ENCODE results near the gene OR2B6. TPM values are rescaled to one million over a fixed set of nuclear protein-coding genes. Genes with fewer than 3 reads are reported as not detected.

OR2B6 gene
- total and polyA plus RNA-seq, 2 of the 8 experiments (the other 6 are each of a cell fraction or from before 2014, with no cell fraction given): 0.26 TPM; not detected in 1

DNA sequence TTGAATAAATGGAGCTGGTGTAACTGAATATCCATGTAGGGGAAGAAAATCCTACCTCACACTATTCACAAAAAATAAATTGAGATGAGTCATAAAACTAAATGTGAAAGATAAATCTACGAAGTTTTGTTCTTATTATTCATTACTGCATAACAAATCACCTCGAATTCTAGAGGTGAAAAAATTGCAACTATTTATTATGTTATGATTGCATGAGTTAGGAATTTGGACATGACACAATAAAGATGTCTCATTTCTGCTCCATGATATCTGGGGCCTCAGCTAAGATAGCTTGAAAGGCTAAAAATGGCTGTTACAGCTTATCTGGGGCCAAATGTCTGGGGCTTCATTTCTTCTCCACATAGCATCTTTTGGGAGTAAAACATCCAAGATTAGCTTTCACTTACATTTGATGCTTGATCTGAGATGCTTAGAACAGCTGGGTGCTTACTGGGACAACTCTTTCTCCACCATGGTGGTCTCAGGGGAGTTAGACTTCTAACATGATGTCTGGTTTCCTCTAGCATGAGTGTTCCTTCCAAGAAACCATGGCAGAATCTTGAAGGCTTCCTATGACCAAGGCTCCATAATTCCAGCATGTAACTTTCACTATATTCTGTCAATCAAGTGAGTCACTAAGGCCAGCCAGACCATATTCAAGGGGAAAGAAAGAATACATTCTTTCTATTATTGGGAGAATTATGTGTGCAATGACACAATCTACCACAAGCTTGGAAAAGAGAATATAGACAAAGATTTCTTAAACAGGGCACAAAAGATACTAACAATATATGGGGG lies 30.1 kb downstream of the OR2B6 start:
- CTCF ChIA-PET (ENCODE audit: partially characterized antibody): no interaction called here
- FAIRE-seq (no peak), DNase-seq (ENCODE audit: low read depth in 1 of 2, low spot score in 2 of 2) (no peak)
- Histone ChIP-seq H2BK5ac (ENCODE audit: low read depth, low read length) (no peak overlapping the region), H3K79me1 (ENCODE audit: low read depth, low read length) (no peaks in the 10 kb centered on the region), H3K56ac (replicated peaks; ENCODE audit: insufficient read length, low read depth, low read length) (no peak overlapping the region), H3K23me2 (ENCODE audit: low read depth, low read length) (no peaks in the 10 kb centered on the region), H3K27me3 (replicated peaks in 1 of 4; ENCODE audit: control insufficient read depth in 3 of 4, extremely low read depth in 1 of 4, insufficient read depth in 3 of 4, low read length in 3 of 4) (no peaks in the 10 kb centered on the region), H2AK5ac (ENCODE audit: low read depth, low read length) (no peak overlapping the region), H3K14ac (ENCODE audit: insufficient read length) (no peak overlapping the region), H3K4me3 (ENCODE audit: extremely low read depth in 1 of 4, insufficient read depth in 2 of 4, low read depth in 3 of 4, low read length in 4 of 4) (no peak overlapping the region), H3K23ac (ENCODE audit: insufficient read length) (no peak overlapping the region), H3K27ac (ENCODE audit: low read depth, low read length) (no peak overlapping the region), H3K4ac (replicated peaks; ENCODE audit: insufficient read length, low read depth, low read length) (no peak overlapping the region), H2BK20ac (ENCODE audit: low read length) (no peak overlapping the region), H4K20me1 (replicated peaks in 1 of 2; ENCODE audit: control insufficient read depth in 1 of 2, insufficient read depth in 2 of 2, low read length in 2 of 2) (no peaks in the 10 kb centered on the region), H2BK120ac (replicated peaks; ENCODE audit: low read depth, low read length) (no peak overlapping the region), H4K8ac (ENCODE audit: extremely low read depth, insufficient read depth, low read length) (no peak overlapping the region), H3K79me2 (ENCODE audit: control insufficient read depth in 1 of 2, insufficient read depth in 2 of 2, low read length in 2 of 2) (no peaks in the 10 kb centered on the region), H3K18ac (ENCODE audit: extremely low read depth, low read length) (no peak overlapping the region), H3K9ac (replicated peaks in 1 of 4; ENCODE audit: extremely low read depth in 1 of 4, low read depth in 3 of 4, low read length in 3 of 4) (no peak overlapping the region), H2AFZ (ENCODE audit: low read length) (no peak overlapping the region), H3K4me2 (ENCODE audit: insufficient read depth in 1 of 2, low read depth in 2 of 2, low read length in 2 of 2) (no peak overlapping the region), H3K9me3 (ENCODE audit: insufficient read depth in 2 of 2, low read depth in 1 of 2, low read length in 1 of 2) (no peaks in the 10 kb centered on the region), H4K91ac (replicated peaks; ENCODE audit: insufficient read length, low read length) (no peak overlapping the region), H4K5ac (ENCODE audit: insufficient read length, low read depth, low read length) (no peak overlapping the region), H2BK12ac (ENCODE audit: low read depth, low read length) (no peak overlapping the region), H2BK15ac (ENCODE audit: low read length) (no peak overlapping the region), H3K36me3 (ENCODE audit: control insufficient read depth in 2 of 4, insufficient read depth in 4 of 4, low read length in 3 of 4) (no peaks in the 10 kb centered on the region), H3K4me1 (replicated peaks in 1 of 4; ENCODE audit: control insufficient read depth in 3 of 4, insufficient read depth in 4 of 4, low read length in 3 of 4) (no peaks in the 10 kb centered on the region)
- WGBS, 2 experiments (ENCODE audit: extremely low coverage in 1 of 2, insufficient coverage in 1 of 2, insufficient read length in 1 of 2, insufficient replicate concordance in 2 of 2, low coverage in 1 of 2, low lambda C conversion rate in 2 of 2, missing lambda C conversion rate in 1 of 2): 86% methylated on average over 2 of the region's 2 CpGs; no CpG with 5 or more reads in 1 of the 2 experiments
- TF ChIP-seq RAD21 (IDR thresholded peaks at IDR 0.05 in 1 of 2, conservative IDR thresholded peaks at IDR 0.05 in 1 of 2; ENCODE audit: low read depth in 2 of 2, low read length in 2 of 2) (no peak), KDM4A (IDR thresholded peaks at IDR 0.05; ENCODE audit: low read depth, low read length, severe bottlenecking) (no peak), CBX5 (IDR thresholded peaks at IDR 0.05; ENCODE audit: low read depth, low read length) (no peak), PHF8 (conservative IDR thresholded peaks at IDR 0.05; ENCODE audit: low read depth, low read length) (no peak), ZNF274 (IDR thresholded peaks at IDR 0.05; ENCODE audit: borderline replicate concordance, extremely low read depth, low read length) (no peak), RNF2 (IDR thresholded peaks at IDR 0.05; ENCODE audit: borderline replicate concordance, low read depth, low read length, missing control alignments, poor library complexity, severe bottlenecking) (no peak), POLR2A (IDR thresholded peaks at IDR 0.05; ENCODE audit: control extremely low read depth in 1 of 2, low read depth in 2 of 2, low read length in 2 of 2) (no peak), CHD1 (IDR thresholded peaks at IDR 0.05; ENCODE audit: low read depth, low read length) (no peak)
- TF ChIP-seq, protein P1, sequence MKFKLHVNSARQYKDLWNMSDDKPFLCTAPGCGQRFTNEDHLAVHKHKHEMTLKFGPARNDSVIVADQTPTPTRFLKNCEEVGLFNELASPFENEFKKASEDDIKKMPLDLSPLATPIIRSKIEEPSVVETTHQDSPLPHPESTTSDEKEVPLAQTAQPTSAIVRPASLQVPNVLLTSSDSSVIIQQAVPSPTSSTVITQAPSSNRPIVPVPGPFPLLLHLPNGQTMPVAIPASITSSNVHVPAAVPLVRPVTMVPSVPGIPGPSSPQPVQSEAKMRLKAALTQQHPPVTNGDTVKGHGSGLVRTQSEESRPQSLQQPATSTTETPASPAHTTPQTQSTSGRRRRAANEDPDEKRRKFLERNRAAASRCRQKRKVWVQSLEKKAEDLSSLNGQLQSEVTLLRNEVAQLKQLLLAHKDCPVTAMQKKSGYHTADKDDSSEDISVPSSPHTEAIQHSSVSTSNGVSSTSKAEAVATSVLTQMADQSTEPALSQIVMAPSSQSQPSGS (IDR thresholded peaks at IDR 0.05; ENCODE audit: low read length): no peak
- POLR2A ChIA-PET (ENCODE audit: partially characterized antibody): interaction anchor here (1.2 kb wide), 1 partner anchor 62 kb away, joined by 4 read pairs; no protein-coding TSS in a partner anchor
